A673 (cell line): ENCODE measurements around the gene AK3. TPM values are rescaled to one million over a fixed set of nuclear protein-coding genes. Genes with fewer than 3 reads are reported as not detected.

Experiments used
- BruUV-seq: library from RNA; stranded (reverse); fragments of 400-500 nt; replicated peaks from 2 replicates; lab custom pipeline; 2021; lab: Mats Ljungman, UMichigan
- CTCF ChIA-PET: fragments of 300-600 bp; sonication (Branson Sonifier 250); formaldehyde crosslinking; loops from one replicate; lab custom pipeline; 2022; ENCODE audit warnings: antibody characterized with exemption; lab: Charles Lee
- POLR2A ChIA-PET: fragments of 300-600 bp; sonication (Branson Sonifier 250); formaldehyde crosslinking; loops from one replicate; lab custom pipeline; 2022; ENCODE audit warnings: antibody characterized with exemption; ENCODE audit not compliant: low non-redundant PET; lab: Charles Lee
- DNase-seq: peaks from one replicate; pipeline ENCODE4 v3.0.0-alpha.2; 2015; ENCODE audit warnings: low spot score
- H3K27ac ChIP-seq: fragments of 200-600 bp; sonication (generic); 2 replicates; pipeline ENCODE4 v1.5.1; 2016; ENCODE audit warnings: mixed run types, low read depth, mild to moderate bottlenecking, mixed read lengths, antibody characterized with exemption, low read length; ENCODE audit not compliant: poor library complexity, severe bottlenecking
- H3K27me3 ChIP-seq: fragments of 200-600 bp; sonication (generic); replicated peaks from 2 replicates; pipeline ENCODE4 v1.6.1; 2017; ENCODE audit warnings: mixed run types, low read depth, mild to moderate bottlenecking, mixed read lengths, antibody characterized with exemption, low read length; ENCODE audit not compliant: insufficient read depth, poor library complexity
- H3K36me3 ChIP-seq: fragments of 200-600 bp; sonication (generic); 2 replicates; pipeline ENCODE4 v1.6.1; 2016; ENCODE audit warnings: mixed run types, mild to moderate bottlenecking, mixed read lengths, antibody characterized with exemption, low read length; ENCODE audit not compliant: insufficient read depth, poor library complexity, severe bottlenecking
- H3K4me1 ChIP-seq: fragments of 200-600 bp; sonication (generic); 2 replicates; pipeline ENCODE4 v1.6.1; 2017; ENCODE audit warnings: mixed run types, mild to moderate bottlenecking, mixed read lengths, antibody characterized with exemption, low read length; ENCODE audit not compliant: insufficient read depth, poor library complexity, severe bottlenecking
- H3K4me3 ChIP-seq: fragments of 200-600 bp; sonication (generic); 2 replicates; pipeline ENCODE4 v1.5.1; 2016; ENCODE audit warnings: low read depth, mixed run types, mild to moderate bottlenecking, mixed read lengths, low read length; ENCODE audit not compliant: poor library complexity, severe bottlenecking
- H3K9me3 ChIP-seq: fragments of 200-600 bp; sonication (generic); 2 replicates; pipeline ENCODE4 v1.6.1; 2016; ENCODE audit warnings: mixed run types, low read depth, mild to moderate bottlenecking, mixed read lengths, antibody characterized with exemption, low read length; ENCODE audit not compliant: poor library complexity, severe bottlenecking
- EZH2 ChIP-seq: fragments of 200-600 bp; sonication (generic); IDR thresholded peaks from 2 replicates; pipeline ENCODE4 v1.6.1; 2017; ENCODE audit warnings: borderline replicate concordance, low read depth, mild to moderate bottlenecking, mixed read lengths, antibody characterized with exemption, low read length; ENCODE audit not compliant: poor library complexity, severe bottlenecking
- intact Hi-C: fragments of 100-400 bp; cut with micrococcal nuclease; formaldehyde crosslinking; loops from one replicate; pipeline ENCODE4 v1.10.0; 2022; ENCODE audit not compliant: unreplicated experiment
- total RNA-seq: library from RNA; stranded (reverse); gene quantifications from 2 replicates; pipeline ENCODE4 v1.2.3, GENCODE V29; 2021
- TF ChIP-seq, protein P1 (sequence below): fragments of 300-800, 200-600 bp; sonication (generic); conservative IDR thresholded peaks from 2 replicates; pipeline ENCODE4 v1.5.1; 2017; ENCODE audit warnings: low read depth, mild to moderate bottlenecking, antibody characterized with exemption, low read length, moderate library complexity, mixed read lengths

The AK3 gene
- total RNA-seq, 1 experiment from 2014 or later = 93.1 TPM

DNA sequence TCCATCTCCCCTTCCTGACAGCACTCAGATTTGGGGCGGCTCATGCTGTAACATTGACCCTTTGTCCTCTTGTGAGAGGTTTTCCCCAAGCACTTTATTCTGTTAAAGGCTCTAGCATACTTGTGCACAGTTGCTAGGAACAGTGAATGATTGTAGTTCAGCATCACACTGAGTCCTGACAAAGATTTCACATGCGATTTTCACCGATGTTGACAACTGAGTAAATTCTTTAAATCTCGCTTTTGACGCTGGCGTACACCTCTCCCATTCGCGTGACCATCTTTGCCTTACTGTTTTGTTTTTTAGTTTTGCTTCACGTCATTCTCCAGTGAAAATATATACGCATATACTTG, 60.9 kb downstream of the AK3 start:
- Histone ChIP-seq H3K27ac (peak overlapping the region; percentile 98), H3K4me1 (peaks cover 20% of the 10 kb centered on the region), H3K36me3 (peaks cover 10% of the 10 kb centered on the region), H3K27me3 (no peaks in the 10 kb centered on the region), H3K4me3 (peak overlapping the region; percentile 83), H3K9me3 (no peaks in the 10 kb centered on the region)
- ChIA-PET CTCF (no interaction called here), POLR2A (no interaction called here)
- DNase-seq = no peak
- no TSS peak for BruUV-seq
- TF ChIP-seq, protein P1, sequence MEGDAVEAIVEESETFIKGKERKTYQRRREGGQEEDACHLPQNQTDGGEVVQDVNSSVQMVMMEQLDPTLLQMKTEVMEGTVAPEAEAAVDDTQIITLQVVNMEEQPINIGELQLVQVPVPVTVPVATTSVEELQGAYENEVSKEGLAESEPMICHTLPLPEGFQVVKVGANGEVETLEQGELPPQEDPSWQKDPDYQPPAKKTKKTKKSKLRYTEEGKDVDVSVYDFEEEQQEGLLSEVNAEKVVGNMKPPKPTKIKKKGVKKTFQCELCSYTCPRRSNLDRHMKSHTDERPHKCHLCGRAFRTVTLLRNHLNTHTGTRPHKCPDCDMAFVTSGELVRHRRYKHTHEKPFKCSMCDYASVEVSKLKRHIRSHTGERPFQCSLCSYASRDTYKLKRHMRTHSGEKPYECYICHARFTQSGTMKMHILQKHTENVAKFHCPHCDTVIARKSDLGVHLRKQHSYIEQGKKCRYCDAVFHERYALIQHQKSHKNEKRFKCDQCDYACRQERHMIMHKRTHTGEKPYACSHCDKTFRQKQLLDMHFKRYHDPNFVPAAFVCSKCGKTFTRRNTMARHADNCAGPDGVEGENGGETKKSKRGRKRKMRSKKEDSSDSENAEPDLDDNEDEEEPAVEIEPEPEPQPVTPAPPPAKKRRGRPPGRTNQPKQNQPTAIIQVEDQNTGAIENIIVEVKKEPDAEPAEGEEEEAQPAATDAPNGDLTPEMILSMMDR = no peak
- no peak for TF ChIP-seq EZH2
- intact Hi-C loops = no loop called here

DNA sequence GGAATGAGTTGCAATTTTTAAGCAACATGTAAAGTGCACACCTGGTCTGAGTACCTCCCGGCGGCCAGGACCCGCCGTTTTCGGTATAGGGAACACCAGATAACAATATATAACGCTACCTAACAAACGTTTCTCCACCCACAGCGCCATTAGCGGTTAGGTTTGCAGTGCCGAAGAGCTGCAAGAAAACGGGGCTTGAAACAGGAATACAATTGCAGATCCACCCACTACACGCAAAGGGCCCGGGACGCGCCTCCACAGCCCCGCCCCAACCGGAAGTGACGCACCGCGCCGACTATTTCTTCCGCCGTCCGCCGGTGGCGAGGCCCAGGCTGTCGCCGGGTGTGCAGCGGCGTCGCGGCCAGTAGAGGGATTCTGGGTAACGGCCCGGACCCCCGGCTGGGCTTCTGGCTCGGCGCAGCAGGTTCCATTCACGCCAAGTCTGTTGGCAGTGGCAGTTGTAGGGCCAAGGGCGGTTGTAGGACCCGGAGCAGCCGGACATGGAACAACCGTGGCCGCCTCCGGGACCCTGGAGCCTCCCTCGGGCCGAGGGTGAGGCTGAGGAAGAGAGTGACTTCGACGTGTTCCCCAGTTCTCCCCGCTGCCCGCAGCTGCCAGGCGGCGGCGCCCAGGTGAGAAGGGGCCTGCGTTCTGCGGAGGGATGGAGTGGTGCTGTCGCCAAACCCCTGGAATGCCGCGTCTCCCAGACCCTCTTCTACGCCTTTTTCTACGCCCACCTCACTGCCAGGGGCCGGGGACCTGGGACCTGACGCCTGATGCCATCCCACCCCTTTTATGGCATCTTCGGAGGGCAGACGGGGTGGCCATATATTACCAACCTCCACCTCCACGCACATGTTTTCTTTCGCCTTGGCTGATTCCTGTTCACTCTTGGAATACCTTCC, 61.5 kb downstream of the AK3 start, which contains the start of gene CDC37L1:
Gene CDC37L1, plus strand, starts transcription at position 302 of the 905 bp plus-strand sequence. Its CDS starts 199 bp downstream, at position 501.
- peaks cover 3% of the 10 kb centered on the region for H3K36me3 ChIP-seq
- POLR2A ChIA-PET = interaction anchor here (1.0 kb wide), 2 partner anchors 14 to 23 kb away, joined by 3 to 10 read pairs; no protein-coding TSS in a partner anchor
- no TSS peak for BruUV-seq

DNA sequence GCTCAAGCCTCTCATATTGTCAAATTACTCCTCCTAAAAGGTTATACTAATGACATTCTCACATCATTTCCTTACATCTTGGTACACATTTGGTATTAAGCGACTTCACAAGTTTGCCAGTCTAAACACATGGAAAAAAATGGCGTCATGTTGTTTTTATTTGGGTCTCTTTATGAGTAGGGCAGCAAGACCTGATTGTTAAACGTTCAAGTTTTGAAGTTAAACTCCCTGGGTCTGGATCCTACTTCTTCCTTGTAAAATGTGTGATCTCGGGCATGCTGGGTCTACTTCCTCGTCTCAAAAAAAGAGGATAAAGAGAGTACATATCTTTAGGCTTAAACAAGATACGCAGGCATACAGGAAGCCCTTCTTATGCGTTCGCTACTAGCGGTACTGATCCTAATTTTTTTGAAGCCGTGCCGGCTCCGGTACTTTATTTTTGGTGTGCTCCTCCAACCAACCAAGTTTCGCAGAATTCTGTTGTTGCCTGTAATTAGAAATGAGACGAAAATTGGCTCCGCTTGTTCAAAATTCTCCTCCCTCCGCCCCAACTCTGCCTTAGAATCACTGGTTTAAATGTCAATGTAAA, 62.2 kb downstream of the AK3 start:
- H3K4me1 ChIP-seq = peaks cover 20% of the 10 kb centered on the region
- ChIA-PET POLR2A (interaction anchor here (1.0 kb wide), 2 partner anchors 13 to 22 kb away, joined by 3 to 10 read pairs; no protein-coding TSS in a partner anchor), CTCF (interaction anchor here (0.7 kb wide), 1 partner anchor 1152 kb away, joined by 5 read pairs; no protein-coding TSS in a partner anchor)
- TSS peak; percentile 97 for BruUV-seq
- no peaks in the 10 kb centered on the region for H3K27me3 ChIP-seq
- H3K36me3 ChIP-seq = no peaks in the 10 kb centered on the region
- DNase-seq = peak; percentile 62
- intact Hi-C loops = loop anchor here (1.0 kb wide), 1 partner anchor 16 kb away; the partner anchor contains the start of gene PLPP6
- H3K4me3 ChIP-seq = peak overlapping the region; percentile 83
- H3K9me3 ChIP-seq = no peaks in the 10 kb centered on the region
- TF ChIP-seq, protein P1 = no peak
- TF ChIP-seq EZH2 = no peak
- peak overlapping the region; percentile 98 for H3K27ac ChIP-seq

More for the DNA sequence above, 61.5 kb downstream of the AK3 start, which contains the start of gene CDC37L1:
- no peaks in the 10 kb centered on the region for H3K9me3 ChIP-seq
- peak within 1 kb of the TSS; percentile 83 for H3K4me3 ChIP-seq
- H3K27me3 ChIP-seq = no peaks in the 10 kb centered on the region
- intact Hi-C loops = loop anchor here (1.0 kb wide), 1 partner anchor 17 kb away; the partner anchor contains the start of gene PLPP6
- TF ChIP-seq, protein P1 = peak; percentile 63
- TF ChIP-seq EZH2 = no peak
- DNase-seq = peak; percentile 98
- H3K27ac ChIP-seq = peak within 1 kb of the TSS; percentile 98
- CTCF ChIA-PET = interaction anchor here (0.7 kb wide), 1 partner anchor 1151 kb away, joined by 5 read pairs; no protein-coding TSS in a partner anchor
- peaks cover 20% of the 10 kb centered on the region for H3K4me1 ChIP-seq
